GM12878 (cell line): Measurements from ENCODE around the gene ATP6V1C2. TPM values are rescaled to one million over a fixed set of nuclear protein-coding genes. Genes with fewer than 3 reads are reported as not detected.

Experiments used
- ATAC-seq: fragments of 200-7000 bp; cut with Tn5 transposase; 3 replicates; pipeline ENCODE4 v1.9.1; 2020; ENCODE audit warnings: mild to moderate bottlenecking, moderate library complexity
- BruUV-seq: library from RNA; stranded (reverse); fragments of 400-500 nt; replicated peaks from 2 replicates; lab custom pipeline; 2021; lab: Mats Ljungman, UMichigan
- CTCF ChIA-PET: fragments of 300-600 bp; sonication (Branson Sonifier 250); formaldehyde crosslinking; extraction: SDS; loops from one replicate; lab custom pipeline; 2021; ENCODE audit warnings: inconsistent platforms; lab: Yijun Ruan, JAX
- POLR2A ChIA-PET: fragments of 350-600 bp; formaldehyde crosslinking; extraction: SDS; loops from one replicate; lab custom pipeline; 2021; ENCODE audit warnings: inconsistent platforms; lab: Charles Lee
- RAD21 ChIA-PET: fragments of 300-600 bp; sonication (Branson Sonifier 250); formaldehyde crosslinking; loops from one replicate; lab custom pipeline; 2023; ENCODE audit warnings: antibody characterized with exemption; ENCODE audit not compliant: unreplicated experiment; lab: Charles Lee
- SMC1A ChIA-PET: fragments of 300-600 bp; sonication (Branson Sonifier 250); formaldehyde crosslinking; loops from one replicate; lab custom pipeline; 2023; ENCODE audit not compliant: unreplicated experiment, uncharacterized antibody; lab: Charles Lee
- DNase-seq: peaks from one replicate; pipeline ENCODE4 v3.0.0-alpha.2; 2011; ENCODE audit warnings: low read depth, low spot score
- FAIRE-seq: peaks from 3 replicates; lab custom pipeline; 2011; peaks lifted over from hg19 to GRCh38; lab: Jason Lieb, UNC
- H2AFZ ChIP-seq: 2 replicates; pipeline ENCODE4 v1.6.0; 2011; ENCODE audit warnings: low read depth, low read length, control low read depth; ENCODE audit not compliant: control insufficient read depth
- H3K27ac ChIP-seq: 2 replicates; pipeline ENCODE4 v1.5.1; 2011; ENCODE audit warnings: control low read depth; ENCODE audit not compliant: control insufficient read depth, insufficient read depth
- H3K27me3 ChIP-seq, 2 experiments: replicated peaks in 1 of 2; 2 replicates each; pipeline versions ENCODE4 v1.6.0 to v1.6.1; 2011; ENCODE audit warnings: low read length in 1 of 2; ENCODE audit not compliant: control insufficient read depth in 2 of 2, insufficient read depth in 2 of 2
- H3K36me3 ChIP-seq, 2 experiments: 2 replicates each; pipeline ENCODE4 v1.5.1; 2011; ENCODE audit warnings: low read length in 1 of 2; ENCODE audit not compliant: control insufficient read depth in 2 of 2, insufficient read depth in 2 of 2
- H3K4me1 ChIP-seq: 2 replicates; pipeline ENCODE4 v1.6.1; 2011; ENCODE audit warnings: mild to moderate bottlenecking, low read length, moderate library complexity, mixed read lengths; ENCODE audit not compliant: control insufficient read depth, insufficient read depth
- H3K4me2 ChIP-seq: 2 replicates; pipeline ENCODE4 v1.6.0; 2011; ENCODE audit warnings: control low read depth; ENCODE audit not compliant: control insufficient read depth, insufficient read depth
- H3K4me3 ChIP-seq: fragments of 200-600 bp; sonication (generic); 2 replicates; pipeline ENCODE4 v1.5.1; 2016
- H3K79me2 ChIP-seq: 2 replicates; pipeline ENCODE4 v1.6.0; 2011; ENCODE audit warnings: low read length; ENCODE audit not compliant: control insufficient read depth, insufficient read depth
- H3K9ac ChIP-seq: 2 replicates; pipeline ENCODE4 v1.8.0; 2011; ENCODE audit warnings: low read length, control low read depth, mixed read lengths; ENCODE audit not compliant: control insufficient read depth, insufficient read depth
- H3K9me3 ChIP-seq: replicated peaks from 3 replicates; pipeline ENCODE4 v1.5.1; 2011; ENCODE audit warnings: mild to moderate bottlenecking, low read length; ENCODE audit not compliant: control insufficient read depth, insufficient read depth
- H4K20me1 ChIP-seq: 2 replicates; pipeline ENCODE4 v1.6.0; 2011; ENCODE audit not compliant: control insufficient read depth, insufficient read depth
- CBFB ChIP-seq: IDR thresholded peaks from 2 replicates; pipeline ENCODE4 v1.6.1; 2016; ENCODE audit warnings: antibody characterized with exemption, low read depth
- EED ChIP-seq: sonication (generic); IDR thresholded peaks from 2 replicates; pipeline ENCODE4 v1.6.1; 2016; ENCODE audit warnings: antibody characterized with exemption, low read depth
- IRF4 ChIP-seq: IDR thresholded peaks from 2 replicates; pipeline ENCODE4 v1.6.1; 2011; ENCODE audit warnings: low read depth, low read length
- NR2F1 ChIP-seq: fragments of 450-650 bp; conservative IDR thresholded peaks from 2 replicates; pipeline ENCODE4 v1.6.1; 2017; ENCODE audit warnings: mild to moderate bottlenecking
- TAF1 ChIP-seq: IDR thresholded peaks from 2 replicates; pipeline ENCODE4 v1.6.1; 2011; ENCODE audit warnings: mild to moderate bottlenecking, low read depth, low read length, borderline replicate concordance
- WGBS: methylation state at CpG from one replicate; pipeline ENCODE4 v1.1.6; 2016; ENCODE audit warnings: low lambda C conversion rate; ENCODE audit not compliant: insufficient replicate concordance, insufficient coverage; ENCODE audit errors: missing lambda C conversion rate; 5-methylcytosine and 5-hydroxymethylcytosine counted together
- in situ Hi-C: fragments of 300-500 bp; cut with MboI; formaldehyde crosslinking; loops from 9 replicates; pipeline ENCODE4 v1.14.3; 2018; ENCODE audit warnings: mixed read lengths
- intact Hi-C: fragments of 100-400 bp; cut with micrococcal nuclease; formaldehyde crosslinking; loops from one replicate; pipeline ENCODE4 v1.14.2; 2022; ENCODE audit not compliant: unreplicated experiment
- polyA plus RNA-seq, 11 experiments: library from polyadenylated mRNA; depleted of rRNA in 4 of 11; unstranded in 6 of 11; stranded (reverse) in 5 of 11; fragments of >200 nt; fragmentation: Nextera tagmentation in 4 of 11; fragmentation: Illumina TruSeq in 1 of 11; extraction: Ambion mirVana in 4 of 11; extraction: Trizol in 1 of 11; gene quantifications; 1 replicate in 1 of 11; 2 replicates in 10 of 11; pipeline versions ENCODE4 v1.2.1 to v1.2.3, GENCODE V29; 2011 to 2016; ENCODE audit warnings: inconsistent platforms in 2 of 11, missing spikeins in 2 of 11, low read depth in 1 of 11
- total RNA-seq, 4 experiments: library from RNA; depleted of rRNA in 3 of 4; stranded (reverse); fragments of >200 nt in 3 of 4; fragmentation: Illumina TruSeq in 1 of 4; extraction: Trizol in 1 of 4; gene quantifications; 2 replicates each; pipeline versions ENCODE4 v1.2.1 to v1.2.3, GENCODE V29; 2013 to 2021
- TF ChIP-seq, protein P1 (sequence below): fragments of 450-650 bp; IDR thresholded peaks from 2 replicates; pipeline ENCODE4 v1.6.1; 2016; ENCODE audit warnings: mild to moderate bottlenecking
- TF ChIP-seq, protein P2 (sequence below): fragments of 450-650 bp; IDR thresholded peaks from 2 replicates; pipeline ENCODE4 v1.6.1; 2017; ENCODE audit warnings: low read depth, mild to moderate bottlenecking, moderate library complexity

The ATP6V1C2 gene
- total and polyA plus RNA-seq, 10 of the 15 experiments (the other 5 are each of a cell fraction or from before 2014, with no cell fraction given), result 0.04 to 1.5 (median 0.24) TPM; not detected in 1

DNA sequence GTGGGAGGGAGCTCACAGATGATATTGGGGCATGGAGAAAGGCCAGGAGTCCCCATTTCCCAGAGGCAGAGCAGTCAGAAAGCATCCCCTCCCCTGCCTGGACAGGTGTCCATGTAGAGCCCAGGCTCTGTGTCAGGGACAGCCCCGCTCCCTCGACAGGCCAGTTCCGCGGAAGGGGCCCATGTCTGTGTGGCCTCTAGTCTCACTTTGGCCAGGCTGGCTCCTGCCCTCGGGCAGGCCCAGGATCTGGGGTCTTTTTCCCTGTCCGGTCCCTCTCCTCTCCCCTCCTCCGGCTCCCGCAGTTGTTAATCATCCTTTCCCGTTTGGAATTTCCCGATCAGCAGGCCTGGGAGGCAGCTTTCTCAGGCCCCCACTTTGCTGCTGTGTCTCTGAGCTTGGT lies 111.6 kb downstream of the ATP6V1C2 start:
- 69% methylated on average over 10 of the region's 10 CpGs for WGBS
- in situ Hi-C loops, result no loop called here
- POLR2A ChIA-PET, result interaction anchor here (1.0 kb wide), 1 partner anchor 9 kb away, joined by 4 read pairs; no protein-coding TSS in a partner anchor

More for the DNA sequence above, 111.6 kb downstream of the ATP6V1C2 start:
- ChIA-PET RAD21 (interaction anchor here (0.6 to 2.4 kb wide), 7 partner anchors 20 to 299 kb away, joined by 3 to 20 read pairs (median 5); partner anchors contain the start of gene PDIA6), CTCF (interaction anchor here (0.6 to 9.2 kb wide), 41 partner anchors 9 to 631 kb away, joined by 3 to 87 read pairs (median 4); partner anchors contain the start of gene PDIA6), SMC1A (interaction anchor here (0.8 to 1.9 kb wide), 5 partner anchors 47 to 297 kb away, joined by 3 to 9 read pairs (median 5); no protein-coding TSS in a partner anchor)
- no peak for ATAC-seq
- Histone ChIP-seq H3K4me2 (no peak overlapping the region), H3K4me3 (no peak overlapping the region), H3K27me3 (peaks cover 0 to 1% of the 10 kb centered on the region in 2 experiments; a peak in 3 of 4 replicates), H3K27ac (no peak overlapping the region), H3K4me1 (no peaks in the 10 kb centered on the region), H2AFZ (no peak overlapping the region), H4K20me1 (no peaks in the 10 kb centered on the region), H3K9ac (no peak overlapping the region), H3K9me3 (no peaks in the 10 kb centered on the region), H3K36me3 (no peaks in the 10 kb centered on the region), H3K79me2 (no peaks in the 10 kb centered on the region)
- TF ChIP-seq IRF4 (no peak), NR2F1 (no peak), EED (no peak), CBFB (no peak), TAF1 (no peak)
- TF ChIP-seq, protein P1, sequence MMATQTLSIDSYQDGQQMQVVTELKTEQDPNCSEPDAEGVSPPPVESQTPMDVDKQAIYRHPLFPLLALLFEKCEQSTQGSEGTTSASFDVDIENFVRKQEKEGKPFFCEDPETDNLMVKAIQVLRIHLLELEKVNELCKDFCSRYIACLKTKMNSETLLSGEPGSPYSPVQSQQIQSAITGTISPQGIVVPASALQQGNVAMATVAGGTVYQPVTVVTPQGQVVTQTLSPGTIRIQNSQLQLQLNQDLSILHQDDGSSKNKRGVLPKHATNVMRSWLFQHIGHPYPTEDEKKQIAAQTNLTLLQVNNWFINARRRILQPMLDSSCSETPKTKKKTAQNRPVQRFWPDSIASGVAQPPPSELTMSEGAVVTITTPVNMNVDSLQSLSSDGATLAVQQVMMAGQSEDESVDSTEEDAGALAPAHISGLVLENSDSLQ, result no peak
- TF ChIP-seq, protein P2, sequence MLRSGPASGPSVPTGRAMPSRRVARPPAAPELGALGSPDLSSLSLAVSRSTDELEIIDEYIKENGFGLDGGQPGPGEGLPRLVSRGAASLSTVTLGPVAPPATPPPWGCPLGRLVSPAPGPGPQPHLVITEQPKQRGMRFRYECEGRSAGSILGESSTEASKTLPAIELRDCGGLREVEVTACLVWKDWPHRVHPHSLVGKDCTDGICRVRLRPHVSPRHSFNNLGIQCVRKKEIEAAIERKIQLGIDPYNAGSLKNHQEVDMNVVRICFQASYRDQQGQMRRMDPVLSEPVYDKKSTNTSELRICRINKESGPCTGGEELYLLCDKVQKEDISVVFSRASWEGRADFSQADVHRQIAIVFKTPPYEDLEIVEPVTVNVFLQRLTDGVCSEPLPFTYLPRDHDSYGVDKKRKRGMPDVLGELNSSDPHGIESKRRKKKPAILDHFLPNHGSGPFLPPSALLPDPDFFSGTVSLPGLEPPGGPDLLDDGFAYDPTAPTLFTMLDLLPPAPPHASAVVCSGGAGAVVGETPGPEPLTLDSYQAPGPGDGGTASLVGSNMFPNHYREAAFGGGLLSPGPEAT, result no peak
- no peak for DNase-seq
- FAIRE-seq, result no peak
- intact Hi-C loops, result loop anchor here (10.0 kb wide), 1 partner anchor 752 kb away; no protein-coding TSS in a partner anchor
- BruUV-seq, result no TSS peak
